K562 (cell line): Measurements from ENCODE around the gene HYI. TPM values are rescaled to one million over a fixed set of nuclear protein-coding genes. Genes with fewer than 3 reads are reported as not detected.

Source experiments
- ARID1B ChIP-seq: fragments of 450-650 bp; IDR thresholded peaks from 2 replicates; pipeline ENCODE4 v1.6.1; 2016; ENCODE audit warnings: antibody characterized with exemption, mild to moderate bottlenecking, inconsistent platforms
- CC2D1A ChIP-seq: fragments of 450-650 bp; IDR thresholded peaks from 2 replicates; pipeline ENCODE4 v1.6.1; 2017; ENCODE audit warnings: mild to moderate bottlenecking
- CREB1 ChIP-seq, 2 experiments: sonication (generic) in 1 of 2; formaldehyde crosslinking in 1 of 2; IDR thresholded peaks; 2 replicates each; pipeline versions ENCODE4 v1.6.1 to v1.8.0; 2012 to 2022; ENCODE audit warnings: inconsistent platforms in 1 of 2, mild to moderate bottlenecking in 1 of 2, missing genetic modification reagents in 1 of 2, moderate library complexity in 1 of 2
- ETV1 ChIP-seq: fragments of 450-650 bp; conservative IDR thresholded peaks from 2 replicates; pipeline ENCODE4 v1.6.1; 2016; ENCODE audit warnings: missing genetic modification characterization, control low read depth, low read depth, missing compliant biosample characterization
- JUND ChIP-seq, 2 experiments: IDR thresholded peaks; 2 replicates in 1 of 2; 3 replicates in 1 of 2; pipeline ENCODE4 v1.6.1; 2011; ENCODE audit warnings: borderline replicate concordance in 2 of 2, low read depth in 2 of 2, low read length in 2 of 2, improper control_type of control experiment in 1 of 2, missing biosample characterization in 1 of 2, missing genetic modification characterization in 1 of 2, missing genetic modification reagents in 1 of 2
- MTA1 ChIP-seq: fragments of 450-650 bp; IDR thresholded peaks from 2 replicates; pipeline ENCODE4 v1.6.1; 2017; ENCODE audit warnings: borderline replicate concordance
- RB1 ChIP-seq: fragments of 450-650 bp; IDR thresholded peaks from 2 replicates; pipeline ENCODE4 v1.6.1; 2017; ENCODE audit warnings: low read depth, mild to moderate bottlenecking
- SMC3 ChIP-seq: conservative IDR thresholded peaks from 2 replicates; pipeline ENCODE4 v1.6.1; 2011; ENCODE audit warnings: low read depth, low read length, improper control_type of control experiment; ENCODE audit not compliant: insufficient read depth
- ZFP36 ChIP-seq: fragments of 150-350 bp; IDR thresholded peaks from 2 replicates; pipeline ENCODE4 v1.6.1; 2018; ENCODE audit warnings: low read length, low read depth; ENCODE audit not compliant: partially characterized antibody
- ZNF436 ChIP-seq: fragments of 250-450, 450-650 bp; sonication (Bioruptor Pico); formaldehyde crosslinking; IDR thresholded peaks from 2 replicates; pipeline ENCODE4 v1.7.0; 2020; ENCODE audit warnings: mild to moderate bottlenecking
- ZNF584 ChIP-seq: fragments of 200-800 bp; sonication (Bioruptor generic); IDR thresholded peaks from 2 replicates; pipeline ENCODE4 v1.6.1; 2016; ENCODE audit warnings: low read depth, mild to moderate bottlenecking, missing genetic modification characterization, missing compliant biosample characterization
- polyA plus RNA-seq, 8 experiments: library from polyadenylated mRNA; depleted of rRNA in 4 of 8; stranded (reverse) in 5 of 8; unstranded in 3 of 8; fragments of >200 nt; fragmentation: Nextera tagmentation in 2 of 8; fragmentation: Illumina TruSeq in 1 of 8; extraction: Ambion mirVana in 2 of 8; extraction: Trizol in 1 of 8; gene quantifications; 2 replicates each; pipeline versions ENCODE4 v1.2.1 to v1.2.3, GENCODE V29; 2011 to 2014; ENCODE audit warnings: inconsistent platforms in 1 of 8, missing spikeins in 1 of 8
- total RNA-seq, 7 experiments: library from RNA; depleted of rRNA in 6 of 7; stranded (reverse); fragments of >200 nt in 6 of 7; fragmentation: Illumina TruSeq in 2 of 7; extraction: Trizol in 2 of 7; gene quantifications; 2 replicates each; pipeline versions ENCODE4 v1.2.1 to v1.2.3, GENCODE V29; 2011 to 2021; ENCODE audit warnings: low replicate concordance in 1 of 7
- TF ChIP-seq, protein P1 (sequence below): fragments of 450-650 bp; IDR thresholded peaks from 2 replicates; pipeline ENCODE4 v1.6.1; 2016; ENCODE audit warnings: low read depth
- TF ChIP-seq, protein P2 (sequence below): fragments of 250-450 bp; sonication (Bioruptor Pico); IDR thresholded peaks from 2 replicates; pipeline ENCODE4 v1.4.0; 2020
- TF ChIP-seq, protein P3 (sequence below): sonication (generic); formaldehyde crosslinking; IDR thresholded peaks from 2 replicates; pipeline ENCODE4 v1.8.0; 2022; ENCODE audit warnings: missing genetic modification reagents, mild to moderate bottlenecking, borderline replicate concordance

HYI gene
- total and polyA plus RNA-seq, 9 of the 15 experiments (the other 6 are each of a cell fraction or from before 2014, with no cell fraction given), result 0.04 to 4.1 (median 1.4) TPM; not detected in 1

DNA sequence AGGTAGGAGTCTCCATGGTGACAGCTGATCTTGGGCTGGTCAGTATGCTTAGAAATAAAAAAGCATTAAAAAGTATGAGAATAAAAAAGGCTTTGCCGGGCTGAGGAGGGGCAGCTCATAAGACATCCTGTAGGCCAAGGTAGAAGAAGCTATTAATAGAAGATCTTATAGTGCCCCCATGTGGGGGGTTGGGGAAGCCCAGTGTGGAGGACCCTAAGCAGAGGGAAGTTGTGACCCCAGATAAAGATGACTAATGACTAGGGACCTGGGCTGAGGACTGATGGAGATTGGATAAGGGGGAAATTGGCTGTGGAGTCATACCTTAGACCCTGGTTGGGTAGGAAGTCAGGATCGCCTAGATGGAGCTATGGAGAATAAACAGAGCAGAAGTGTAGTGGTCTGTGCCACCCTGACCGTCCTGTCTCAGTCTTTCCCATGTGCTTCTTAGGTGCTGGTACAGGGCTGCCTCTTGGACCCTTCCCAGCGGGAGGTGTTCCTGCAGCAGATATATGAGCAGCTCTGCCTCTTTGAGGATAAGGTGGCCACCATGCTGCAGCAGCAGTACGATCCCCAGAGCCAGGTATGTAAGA is 39.0 kb downstream of the HYI start (continued):
- peak; percentile 67 for TF ChIP-seq ARID1B
- TF ChIP-seq JUND (IDR thresholded peaks at IDR 0.05; ENCODE audit: borderline replicate concordance, low read depth, low read length), result peak; percentile 78
- TF ChIP-seq JUND (tag; IDR thresholded peaks at IDR 0.05; ENCODE audit: borderline replicate concordance, low read depth, low read length), result peak; percentile 56; the same call in 1 of the 3 replicates
- TF ChIP-seq CC2D1A, result peak; percentile 85
- no peak for TF ChIP-seq ZNF584 (CRISPR knock-in tag)
- TF ChIP-seq SMC3, result peak; percentile 93
- TF ChIP-seq ZFP36, result no peak
- TF ChIP-seq, protein P1, sequence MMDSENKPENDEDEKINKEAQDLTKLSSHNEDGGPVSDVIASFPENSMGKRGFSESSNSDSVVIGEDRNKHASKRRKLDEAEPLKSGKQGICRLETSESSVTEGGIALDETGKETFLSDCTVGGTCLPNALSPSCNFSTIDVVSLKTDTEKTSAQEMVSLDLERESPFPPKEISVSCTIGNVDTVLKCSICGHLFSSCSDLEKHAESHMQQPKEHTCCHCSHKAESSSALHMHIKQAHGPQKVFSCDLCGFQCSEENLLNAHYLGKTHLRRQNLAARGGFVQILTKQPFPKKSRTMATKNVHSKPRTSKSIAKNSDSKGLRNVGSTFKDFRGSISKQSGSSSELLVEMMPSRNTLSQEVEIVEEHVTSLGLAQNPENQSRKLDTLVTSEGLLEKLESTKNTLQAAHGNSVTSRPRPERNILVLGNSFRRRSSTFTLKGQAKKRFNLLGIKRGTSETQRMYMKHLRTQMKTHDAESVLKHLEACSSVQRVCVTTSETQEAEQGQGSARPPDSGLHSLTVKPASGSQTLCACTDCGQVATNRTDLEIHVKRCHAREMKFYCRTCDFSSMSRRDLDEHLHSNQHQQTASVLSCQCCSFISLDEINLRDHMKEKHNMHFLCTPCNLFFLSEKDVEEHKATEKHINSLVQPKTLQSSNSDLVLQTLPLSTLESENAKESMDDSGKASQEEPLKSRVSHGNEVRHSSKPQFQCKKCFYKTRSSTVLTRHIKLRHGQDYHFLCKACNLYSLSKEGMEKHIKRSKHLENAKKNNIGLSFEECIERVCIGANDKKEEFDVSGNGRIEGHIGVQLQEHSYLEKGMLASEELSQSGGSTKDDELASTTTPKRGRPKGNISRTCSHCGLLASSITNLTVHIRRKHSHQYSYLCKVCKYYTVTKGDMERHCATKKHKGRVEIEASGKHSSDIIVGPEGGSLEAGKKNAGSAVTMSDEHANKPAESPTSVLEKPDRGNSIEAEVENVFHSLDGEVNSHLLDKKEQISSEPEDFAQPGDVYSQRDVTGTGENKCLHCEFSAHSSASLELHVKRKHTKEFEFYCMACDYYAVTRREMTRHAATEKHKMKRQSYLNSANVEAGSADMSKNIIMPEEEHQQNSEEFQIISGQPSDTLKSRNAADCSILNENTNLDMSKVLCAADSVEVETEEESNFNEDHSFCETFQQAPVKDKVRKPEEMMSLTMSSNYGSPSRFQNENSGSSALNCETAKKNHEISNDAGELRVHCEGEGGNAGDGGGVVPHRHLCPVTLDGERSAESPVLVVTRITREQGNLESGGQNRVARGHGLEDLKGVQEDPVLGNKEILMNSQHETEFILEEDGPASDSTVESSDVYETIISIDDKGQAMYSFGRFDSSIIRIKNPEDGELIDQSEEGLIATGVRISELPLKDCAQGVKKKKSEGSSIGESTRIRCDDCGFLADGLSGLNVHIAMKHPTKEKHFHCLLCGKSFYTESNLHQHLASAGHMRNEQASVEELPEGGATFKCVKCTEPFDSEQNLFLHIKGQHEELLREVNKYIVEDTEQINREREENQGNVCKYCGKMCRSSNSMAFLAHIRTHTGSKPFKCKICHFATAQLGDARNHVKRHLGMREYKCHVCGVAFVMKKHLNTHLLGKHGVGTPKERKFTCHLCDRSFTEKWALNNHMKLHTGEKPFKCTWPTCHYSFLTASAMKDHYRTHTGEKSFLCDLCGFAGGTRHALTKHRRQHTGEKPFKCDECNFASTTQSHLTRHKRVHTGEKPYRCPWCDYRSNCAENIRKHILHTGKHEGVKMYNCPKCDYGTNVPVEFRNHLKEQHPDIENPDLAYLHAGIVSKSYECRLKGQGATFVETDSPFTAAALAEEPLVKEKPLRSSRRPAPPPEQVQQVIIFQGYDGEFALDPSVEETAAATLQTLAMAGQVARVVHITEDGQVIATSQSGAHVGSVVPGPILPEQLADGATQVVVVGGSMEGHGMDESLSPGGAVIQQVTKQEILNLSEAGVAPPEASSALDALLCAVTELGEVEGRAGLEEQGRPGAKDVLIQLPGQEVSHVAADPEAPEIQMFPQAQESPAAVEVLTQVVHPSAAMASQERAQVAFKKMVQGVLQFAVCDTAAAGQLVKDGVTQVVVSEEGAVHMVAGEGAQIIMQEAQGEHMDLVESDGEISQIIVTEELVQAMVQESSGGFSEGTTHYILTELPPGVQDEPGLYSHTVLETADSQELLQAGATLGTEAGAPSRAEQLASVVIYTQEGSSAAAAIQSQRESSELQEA, result no peak
- TF ChIP-seq MTA1, result peak; percentile 30; the same call in 1 of the 2 replicates
- no peak for TF ChIP-seq ZNF436
- peak; percentile 40; the same call in 1 of the 2 replicates for TF ChIP-seq RB1
- TF ChIP-seq CREB1 (IDR thresholded peaks at IDR 0.05), result no peak
- TF ChIP-seq CREB1 (CRISPR knock-in tag; IDR thresholded peaks at IDR 0.05), result no peak
- TF ChIP-seq ETV1 (tag), result no peak
- TF ChIP-seq, protein P2, sequence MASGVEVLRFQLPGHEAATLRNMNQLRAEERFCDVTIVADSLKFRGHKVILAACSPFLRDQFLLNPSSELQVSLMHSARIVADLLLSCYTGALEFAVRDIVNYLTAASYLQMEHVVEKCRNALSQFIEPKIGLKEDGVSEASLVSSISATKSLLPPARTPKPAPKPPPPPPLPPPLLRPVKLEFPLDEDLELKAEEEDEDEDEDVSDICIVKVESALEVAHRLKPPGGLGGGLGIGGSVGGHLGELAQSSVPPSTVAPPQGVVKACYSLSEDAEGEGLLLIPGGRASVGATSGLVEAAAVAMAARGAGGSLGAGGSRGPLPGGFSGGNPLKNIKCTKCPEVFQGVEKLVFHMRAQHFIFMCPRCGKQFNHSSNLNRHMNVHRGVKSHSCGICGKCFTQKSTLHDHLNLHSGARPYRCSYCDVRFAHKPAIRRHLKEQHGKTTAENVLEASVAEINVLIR (CRISPR knock-in tag), result 0 out of 2 replicates have a peak, but pooled peaks have one; percentile 27
- TF ChIP-seq, protein P3, sequence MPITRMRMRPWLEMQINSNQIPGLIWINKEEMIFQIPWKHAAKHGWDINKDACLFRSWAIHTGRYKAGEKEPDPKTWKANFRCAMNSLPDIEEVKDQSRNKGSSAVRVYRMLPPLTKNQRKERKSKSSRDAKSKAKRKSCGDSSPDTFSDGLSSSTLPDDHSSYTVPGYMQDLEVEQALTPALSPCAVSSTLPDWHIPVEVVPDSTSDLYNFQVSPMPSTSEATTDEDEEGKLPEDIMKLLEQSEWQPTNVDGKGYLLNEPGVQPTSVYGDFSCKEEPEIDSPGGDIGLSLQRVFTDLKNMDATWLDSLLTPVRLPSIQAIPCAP (CRISPR knock-in tag), result no peak
